Activated B cell treated with CpG ODN at 0.5 μM for 24 hours (primary cell): ENCODE measurements around the gene TBC1D14. TPM values are rescaled to one million over a fixed set of nuclear protein-coding genes. Genes with fewer than 3 reads are reported as not detected.

Experiments
- ATAC-seq: fragments of 200-7000 bp; cut with Tn5 transposase; one replicate; pipeline ENCODE4 v1.10.0; 2021; ENCODE audit warnings: low read depth, mild to moderate bottlenecking, moderate library complexity
- CTCF ChIA-PET: fragments of 350-600 bp; sonication (Branson Sonifier 250); formaldehyde crosslinking; loops from one replicate; lab custom pipeline; 2021; ENCODE audit warnings: antibody characterized with exemption; lab: Charles Lee
- POLR2A ChIA-PET: fragments of 350-600 bp; sonication (Branson Sonifier 250); formaldehyde crosslinking; loops from one replicate; lab custom pipeline; 2021; ENCODE audit warnings: antibody characterized with exemption; lab: Charles Lee
- DNase-seq: peaks from one replicate; pipeline ENCODE4 v3.0.0; 2022
- H3K27ac Mint-ChIP-seq: one replicate; pipeline ENCODE4 v1.8.0; 2020; ENCODE audit warnings: mixed read lengths
- H3K27me3 Mint-ChIP-seq: one replicate; pipeline ENCODE4 v1.8.0; 2021; ENCODE audit warnings: mixed read lengths
- H3K36me3 Mint-ChIP-seq: one replicate; pipeline ENCODE4 v1.8.0; 2021; ENCODE audit warnings: low read depth, mixed read lengths
- H3K4me1 Mint-ChIP-seq: one replicate; pipeline ENCODE4 v1.8.0; 2021; ENCODE audit warnings: mixed read lengths
- H3K4me3 Mint-ChIP-seq: one replicate; pipeline ENCODE4 v1.8.0; 2020; ENCODE audit warnings: mild to moderate bottlenecking, mixed read lengths
- H3K9me3 Mint-ChIP-seq: one replicate; pipeline ENCODE4 v1.8.0; 2020; ENCODE audit warnings: mixed read lengths
- CTCF ChIP-seq: fragments of 200-600 bp; IDR thresholded peaks from one replicate; pipeline ENCODE4 v1.8.0; 2022; ENCODE audit warnings: antibody characterized with exemption, mild to moderate bottlenecking
- intact Hi-C: fragments of 100-400 bp; cut with micrococcal nuclease; formaldehyde crosslinking; loops from one replicate; pipeline ENCODE4 v1.15.1; 2024
- total RNA-seq: library from RNA; stranded (reverse); gene quantifications from 2 replicates; pipeline ENCODE4 v1.2.3, GENCODE V29; 2022

TBC1D14 gene
- total RNA-seq, 1 donor from 2014 or later: 35.1 TPM

GRCh38 chr4:7058792-7059191 is 149.2 kb downstream of the TBC1D14 start:
- peak; percentile 21 for ATAC-seq
- Mint-ChIP-seq H3K4me1 (peaks cover 18% of the 10 kb centered on the region), H3K27ac (peak overlapping the region; percentile 56), H3K4me3 (no peak overlapping the region), H3K27me3 (no peaks in the 10 kb centered on the region), H3K9me3 (no peaks in the 10 kb centered on the region), H3K36me3 (peaks cover 89% of the 10 kb centered on the region)
- TF ChIP-seq CTCF: no peak
- intact Hi-C loops: loop anchor here (2.0 kb wide), 1 partner anchor 16 kb away; the partner anchor contains the start of gene TADA2B
- no peak for DNase-seq
- ChIA-PET CTCF (interaction anchor here (1.0 kb wide), 1 partner anchor 12 kb away, joined by 4 read pairs; no protein-coding TSS in a partner anchor), POLR2A (interaction anchor here (0.5 to 1.6 kb wide), 3 partner anchors 9 to 799 kb away, joined by 5 to 8 read pairs (median 5); partner anchors contain the start of gene GRPEL1)

- no peak for ATAC-seq
- DNase-seq: no peak
- TF ChIP-seq CTCF: no peak
- ChIA-PET POLR2A (interaction anchor here (1.4 kb wide), 1 partner anchor 8 kb away, joined by 5 read pairs; the partner anchor contains the start of gene GRPEL1), CTCF (interaction anchor here (1.5 kb wide), 1 partner anchor 85 kb away, joined by 3 read pairs; no protein-coding TSS in a partner anchor)
- H3K27ac Mint-ChIP-seq: peak overlapping the region; percentile 25
- H3K36me3 Mint-ChIP-seq: peaks cover 86% of the 10 kb centered on the region
- peaks cover 18% of the 10 kb centered on the region for H3K4me1 Mint-ChIP-seq
- intact Hi-C loops: loop anchor here (2.0 to 10.0 kb wide), 2 partner anchors 17 to 485 kb away; partner anchors contain the start of genes MAN2B2 and TADA2B
- no peaks in the 10 kb centered on the region for H3K27me3 Mint-ChIP-seq
- H3K9me3 Mint-ChIP-seq: no peaks in the 10 kb centered on the region
- no peak overlapping the region for H3K4me3 Mint-ChIP-seq
Observed at GRCh38 chr4:7059662-7060061, 150.0 kb downstream of the TBC1D14 start.

GRCh38 chr4:7060346-7061150 is 150.9 kb downstream of the TBC1D14 start:
- CTCF ChIA-PET: interaction anchor here (1.5 kb wide), 1 partner anchor 86 kb away, joined by 3 read pairs; no protein-coding TSS in a partner anchor
- Mint-ChIP-seq H3K27ac (no peak overlapping the region), H3K36me3 (peaks cover 86% of the 10 kb centered on the region), H3K27me3 (no peaks in the 10 kb centered on the region), H3K4me3 (no peak overlapping the region), H3K9me3 (no peaks in the 10 kb centered on the region), H3K4me1 (peaks cover 25% of the 10 kb centered on the region)
- no peak for TF ChIP-seq CTCF
- POLR2A ChIA-PET: no interaction called here
- intact Hi-C loops: loop anchor here (10.0 kb wide), 1 partner anchor 486 kb away; the partner anchor contains the start of gene MAN2B2
- DNase-seq (no peak), ATAC-seq (no peak)

GRCh38 chr4:7061815-7062214 is 152.2 kb downstream of the TBC1D14 start:
- TF ChIP-seq CTCF: no peak
- Mint-ChIP-seq H3K27ac (no peak overlapping the region), H3K4me1 (peaks cover 38% of the 10 kb centered on the region), H3K4me3 (no peak overlapping the region), H3K9me3 (no peaks in the 10 kb centered on the region), H3K36me3 (peaks cover 77% of the 10 kb centered on the region), H3K27me3 (no peaks in the 10 kb centered on the region)
- DNase-seq: no peak
- intact Hi-C loops: loop anchor here (10.0 kb wide), 1 partner anchor 487 kb away; the partner anchor contains the start of gene MAN2B2
- CTCF ChIA-PET: no interaction called here
- no peak for ATAC-seq
- POLR2A ChIA-PET: no interaction called here

- Mint-ChIP-seq H3K9me3 (no peaks in the 10 kb centered on the region), H3K4me3 (no peak overlapping the region), H3K4me1 (peaks cover 43% of the 10 kb centered on the region), H3K36me3 (peaks cover 75% of the 10 kb centered on the region), H3K27ac (no peak overlapping the region), H3K27me3 (no peaks in the 10 kb centered on the region)
- no peak for ATAC-seq
- intact Hi-C loops: loop anchor here (10.0 kb wide), 1 partner anchor 488 kb away; the partner anchor contains the start of gene MAN2B2
- POLR2A ChIA-PET: interaction anchor here (1.3 to 1.6 kb wide), 2 partner anchors 20 to 389 kb away, joined by 4 read pairs; partner anchors contain the start of gene TADA2B
- CTCF ChIA-PET: no interaction called here
- TF ChIP-seq CTCF: no peak
- no peak for DNase-seq
Observed at GRCh38 chr4:7062816-7063215, 153.2 kb downstream of the TBC1D14 start.
